GM21528 (cell line): Measurements from ENCODE around the gene AQP3.
"Not testable (repeated sequence)": the region's sequence is repeated elsewhere in the genome, so short reads cannot be mapped to it uniquely, and the experiment has no call there.

ENCODE experiments used
- ATAC-seq: cut with Tn5 transposase; IDR thresholded peaks from one replicate; pipeline ENCODE4 v1.9.1; 2021; ENCODE audit warnings: mild to moderate bottlenecking, moderate library complexity; ENCODE audit not compliant: unreplicated experiment, low FRiP score

AQP3 gene

DNA sequence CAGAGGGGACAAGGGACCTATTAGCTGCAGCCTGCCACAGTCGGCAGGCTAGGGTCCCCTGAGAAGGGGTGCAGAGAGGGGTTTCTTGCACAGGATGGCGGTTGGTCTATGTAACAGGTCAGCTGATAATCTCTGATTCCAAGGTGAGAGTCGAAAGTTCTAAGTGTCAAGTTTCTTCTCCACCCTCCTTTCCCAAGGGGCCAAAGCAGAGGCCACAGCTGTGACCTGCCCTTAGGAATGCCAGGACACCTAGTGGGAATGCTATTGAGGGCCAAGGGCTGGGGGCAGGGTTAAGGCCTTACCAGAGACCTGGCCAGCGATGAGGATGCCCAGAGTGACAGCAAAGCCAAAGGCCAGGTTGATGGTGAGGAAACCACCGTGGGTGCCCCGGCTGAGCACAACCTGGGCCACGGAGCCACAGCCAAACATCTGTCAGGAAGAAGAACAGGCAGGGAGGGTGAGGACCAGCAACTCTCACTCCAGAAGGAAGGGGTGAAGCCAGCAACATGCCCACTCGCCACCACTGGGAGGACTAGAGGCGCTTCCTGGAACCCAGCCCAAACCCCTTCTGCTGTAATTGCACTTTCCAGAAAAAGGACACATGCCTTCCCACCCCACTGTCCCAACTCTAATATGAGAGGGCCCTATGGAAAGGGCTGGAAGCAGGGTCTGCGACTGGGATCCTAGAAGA is 3.8 kb downstream of the AQP3 start:
- ATAC-seq = no peak

DNA sequence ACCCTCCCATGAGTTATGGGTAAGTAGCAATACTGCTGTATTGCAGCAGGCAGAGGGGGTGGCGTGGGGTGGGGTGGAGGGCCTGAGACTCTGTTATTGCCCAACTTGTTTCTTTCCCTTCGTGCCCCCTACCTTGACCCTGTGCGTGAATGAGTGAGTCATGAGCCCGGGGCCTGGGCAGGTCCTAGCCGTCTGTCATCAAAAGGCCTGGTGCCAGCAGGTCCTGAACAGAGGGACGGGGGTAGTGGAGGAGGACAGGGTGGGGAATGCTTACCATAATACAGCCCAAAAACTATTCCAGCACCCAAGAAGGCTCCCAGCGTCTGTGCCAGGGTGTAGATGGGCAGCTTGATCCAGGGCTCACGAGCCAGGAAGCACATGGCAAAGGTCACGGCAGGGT is 4.3 kb downstream of the AQP3 start:
- ATAC-seq = no peak

DNA sequence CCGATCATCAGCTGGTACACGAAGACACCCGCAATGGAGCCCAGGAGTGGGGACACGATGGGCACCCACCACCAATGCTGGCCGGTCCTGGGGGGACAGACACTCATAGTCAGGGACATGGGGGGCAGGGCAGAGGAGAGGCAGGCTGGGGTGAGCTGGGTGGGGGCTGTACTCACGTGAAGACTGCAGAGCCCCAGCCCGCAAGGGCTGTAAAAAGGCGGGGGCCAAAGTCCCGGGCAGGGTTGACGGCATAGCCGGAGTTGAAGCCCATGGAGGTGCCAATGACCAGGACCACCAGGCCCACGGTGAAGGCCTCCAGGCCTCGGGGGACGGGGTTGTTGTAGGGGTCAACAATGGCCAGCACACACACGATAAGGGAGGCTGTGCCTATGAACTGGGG is 5.3 kb downstream of the AQP3 start:
- no peak for ATAC-seq

DNA sequence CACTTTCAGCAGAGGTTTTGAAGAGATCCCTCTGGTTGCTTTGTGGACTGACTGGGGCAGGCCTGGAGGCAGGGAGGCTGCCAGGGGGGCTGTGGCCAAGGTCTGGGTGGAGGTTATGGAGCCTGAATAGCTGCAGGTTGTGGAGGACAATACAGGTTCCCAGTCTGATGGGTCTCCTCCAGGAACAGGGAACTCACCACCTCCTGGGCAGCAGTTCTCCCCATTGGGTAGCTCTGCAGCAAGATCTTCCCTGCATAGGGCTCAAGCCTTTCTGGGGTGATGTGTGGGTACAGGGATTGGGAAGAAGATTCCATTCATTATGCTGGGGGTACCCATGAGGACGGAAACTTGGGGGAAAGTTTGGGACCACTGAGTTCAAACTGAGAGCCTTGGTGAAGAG is 6.8 kb downstream of the AQP3 start:
- no peak for ATAC-seq

DNA sequence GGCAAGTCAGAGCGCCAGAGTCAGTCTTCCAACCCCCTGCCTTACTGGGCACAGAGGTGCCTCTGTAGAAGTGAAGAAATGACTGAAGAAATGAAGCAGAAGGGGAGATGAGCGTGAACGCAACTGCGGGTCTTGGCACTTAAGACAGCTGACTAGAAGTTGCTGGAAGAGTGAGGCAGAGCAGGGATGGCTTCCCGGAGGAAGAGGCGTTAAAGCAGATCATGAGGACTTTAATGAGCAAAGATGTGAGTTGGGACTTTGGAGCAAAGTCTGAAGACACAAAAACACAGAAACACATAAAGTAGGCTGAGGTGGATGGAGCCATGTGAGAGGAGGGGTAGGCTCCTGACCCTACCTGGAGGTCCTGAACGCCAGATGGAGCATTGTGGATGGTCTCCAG is 7.2 kb downstream of the AQP3 start:
- ATAC-seq = no peak

DNA sequence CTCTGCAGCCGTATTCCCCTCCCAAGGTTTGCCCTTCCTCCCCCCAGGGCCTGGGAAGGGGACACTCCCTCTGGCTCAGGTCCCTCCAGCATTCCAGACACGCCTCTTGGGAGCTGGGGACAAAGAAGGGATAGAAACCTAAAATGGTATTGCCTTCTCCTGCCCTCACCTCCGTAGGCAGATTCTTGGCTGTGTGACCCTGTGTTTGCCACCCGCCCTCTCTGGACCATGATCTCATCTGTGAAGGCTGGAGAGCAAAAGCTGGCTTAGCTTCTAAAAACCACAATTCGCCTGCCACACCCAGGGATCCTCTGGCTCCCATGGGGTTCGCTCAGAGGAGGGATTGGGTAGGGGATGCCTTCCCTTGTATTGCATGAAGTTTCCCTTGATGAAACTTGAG is 7.7 kb downstream of the AQP3 start:
- ATAC-seq = no peak

DNA sequence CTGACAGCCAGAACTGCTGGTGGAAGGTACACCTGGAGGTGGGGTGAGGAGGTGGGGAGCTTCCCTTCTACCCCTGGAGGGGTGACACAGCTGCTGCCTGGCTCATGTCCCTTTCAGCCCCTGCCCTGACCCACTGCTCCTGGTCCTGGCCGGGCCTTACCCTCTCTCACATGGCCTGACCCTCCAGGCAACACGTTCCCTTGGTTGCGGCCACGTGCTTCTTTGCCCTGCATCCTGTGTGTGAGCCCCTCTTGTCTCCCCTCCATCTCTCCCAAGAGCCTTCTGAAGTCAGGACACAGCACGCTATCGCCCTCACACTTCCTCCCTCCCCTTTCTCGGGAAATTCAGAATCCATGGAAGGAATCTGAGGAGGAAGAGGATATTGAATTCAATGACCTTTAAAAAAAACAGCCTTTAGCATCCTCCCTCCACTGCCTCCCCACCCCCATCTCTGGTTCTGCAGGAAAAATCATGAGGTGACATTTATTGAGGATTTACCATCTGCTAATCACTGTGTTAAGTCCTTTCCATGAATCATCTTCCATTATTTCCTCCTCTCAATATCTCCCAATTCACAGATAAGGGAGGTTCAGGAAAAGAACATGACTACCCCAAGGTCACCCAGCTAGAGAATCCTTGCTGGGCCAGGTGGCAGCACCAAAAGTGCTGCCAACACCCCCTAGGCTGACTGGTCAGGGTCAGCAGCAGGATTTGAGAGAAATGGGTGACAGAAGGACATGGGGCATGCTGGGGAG is 8.3 kb downstream of the AQP3 start:
- ATAC-seq = no peak

DNA sequence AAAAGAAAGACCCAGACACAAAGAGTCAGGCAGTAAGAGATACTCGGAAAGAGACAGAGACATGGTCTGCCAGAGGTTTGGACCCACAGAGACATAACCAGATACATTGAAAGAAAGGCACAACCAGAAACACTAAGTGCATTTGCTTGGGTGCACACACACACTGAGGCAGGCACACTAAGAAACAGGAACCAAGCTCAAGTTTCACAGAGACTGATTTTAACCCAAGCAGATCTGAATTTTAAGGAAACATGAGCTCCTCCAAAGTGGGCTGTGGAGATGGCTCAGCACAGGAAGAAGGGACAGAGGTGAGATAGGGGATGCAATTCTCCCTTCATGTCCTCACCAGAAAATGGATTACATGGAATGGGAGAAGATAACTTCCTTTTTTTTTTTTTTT is 9.5 kb downstream of the AQP3 start:
- ATAC-seq = no peak

DNA sequence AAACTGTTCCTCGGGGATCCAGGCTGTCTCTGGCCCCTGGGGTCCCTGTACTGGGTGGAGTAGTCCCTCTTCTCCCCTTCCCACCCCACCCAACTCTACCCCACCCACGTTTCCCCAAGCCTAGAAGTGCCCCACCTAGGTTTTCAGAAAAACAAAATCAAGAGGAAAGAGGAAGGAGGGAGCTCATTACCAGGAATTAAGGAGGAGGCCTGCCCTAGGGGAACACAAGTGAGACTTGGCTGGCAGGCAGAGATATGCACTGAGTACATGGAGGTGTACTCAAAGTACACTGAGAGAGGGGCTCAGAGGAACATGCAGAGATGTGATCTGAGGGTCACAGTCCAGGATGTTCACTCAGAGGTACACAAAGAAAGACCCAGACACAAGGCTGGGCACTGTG is 10.2 kb downstream of the AQP3 start:
- no peak for ATAC-seq

DNA sequence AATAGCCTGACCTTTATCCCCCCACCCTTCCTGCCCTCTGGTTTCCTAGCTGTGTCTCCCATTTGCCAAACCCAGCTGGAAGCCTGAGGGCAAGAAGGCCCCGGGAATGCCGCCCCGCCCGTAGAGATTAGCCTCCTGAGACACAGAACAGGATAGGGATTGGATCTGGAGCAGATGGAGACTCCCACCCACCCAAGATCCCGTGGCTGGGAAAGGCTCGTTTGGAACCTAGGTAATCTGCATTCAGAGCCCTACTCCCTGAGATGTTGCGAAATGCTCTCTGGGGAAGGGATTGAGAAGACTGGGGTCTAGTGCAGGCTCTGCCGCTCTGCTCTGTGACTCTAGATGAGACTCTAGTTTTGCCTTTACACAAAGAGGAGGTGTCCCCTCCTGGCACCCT is 10.9 kb downstream of the AQP3 start:
- ATAC-seq = no peak

DNA sequence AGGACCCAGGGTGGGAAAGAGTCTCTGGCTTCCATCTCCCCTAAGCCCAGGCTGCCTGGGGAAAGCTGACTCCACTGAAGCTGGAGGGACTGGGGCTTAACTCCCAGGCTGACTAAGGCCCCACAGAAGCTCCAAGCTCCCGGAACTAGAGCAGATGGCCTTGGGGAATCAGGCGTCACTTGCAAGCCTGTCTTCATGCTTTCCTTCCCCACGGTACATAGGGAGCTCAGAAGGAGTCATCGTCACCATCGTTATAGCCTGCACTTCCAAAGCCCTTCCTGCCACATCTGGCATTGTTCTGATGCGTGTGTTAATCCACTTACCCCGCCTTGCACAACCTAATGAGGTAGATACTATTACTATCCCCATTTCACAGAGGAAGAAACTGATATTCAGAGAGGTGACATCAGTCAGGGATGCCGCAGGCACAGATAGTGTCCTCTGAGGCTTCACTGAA is 11.5 kb downstream of the AQP3 start:
- ATAC-seq = no peak

DNA sequence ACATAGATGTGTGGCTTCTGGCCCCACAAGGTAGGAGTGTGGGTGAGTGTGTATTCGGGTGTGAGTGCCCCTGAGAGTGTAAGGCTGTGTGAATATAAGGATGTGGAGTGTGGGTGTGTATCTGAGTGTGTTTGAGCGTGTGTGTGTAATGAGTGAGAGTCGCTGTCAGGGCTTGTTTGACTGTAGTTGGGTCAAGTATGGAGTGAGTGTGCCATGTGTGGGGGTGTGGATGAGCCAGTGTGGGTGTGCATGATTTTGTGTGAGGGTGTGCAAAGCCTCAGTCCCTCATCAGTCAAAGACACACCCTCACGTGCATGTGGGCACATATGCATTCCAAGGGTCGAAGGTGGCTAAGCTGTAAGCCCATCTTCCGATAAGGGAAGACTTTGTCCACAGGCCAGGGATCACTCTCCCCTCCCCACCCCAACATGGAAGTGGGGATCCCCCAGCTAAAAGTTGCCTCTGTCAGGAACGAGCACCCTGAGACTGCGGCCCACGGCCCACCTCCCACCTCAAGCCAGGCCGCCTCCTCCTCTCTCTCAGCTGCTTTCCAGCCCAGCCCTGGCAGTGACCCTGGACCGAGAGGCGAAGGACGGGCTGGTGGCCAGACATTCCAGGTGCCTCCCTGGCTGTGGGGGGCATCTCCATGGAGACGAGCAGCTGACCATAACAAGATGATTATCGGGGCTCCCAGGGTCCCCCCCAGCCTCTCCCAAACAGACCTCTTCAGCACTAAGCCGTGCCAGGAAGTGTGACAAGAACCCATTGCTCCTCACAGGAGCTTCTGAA is 12.9 kb downstream of the AQP3 start:
- ATAC-seq = no peak

DNA sequence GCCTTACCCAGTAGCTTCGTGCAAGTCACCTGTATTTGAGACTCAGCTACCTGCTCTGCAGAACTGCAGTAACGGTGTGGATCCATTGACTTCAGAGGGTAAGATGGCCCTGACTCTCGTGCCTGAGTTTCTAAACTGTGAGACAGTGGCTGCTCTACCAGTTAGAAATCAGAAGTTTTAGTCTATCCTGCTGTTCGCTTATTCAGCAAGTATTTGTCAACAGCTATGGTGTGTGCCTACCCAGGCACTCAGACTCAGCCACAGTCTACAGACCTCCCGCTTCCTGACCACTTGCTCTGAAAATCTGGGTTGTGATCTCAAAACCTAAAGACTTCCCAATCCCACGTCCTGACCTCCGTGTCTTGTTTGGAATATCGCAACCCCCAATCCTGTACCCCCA is 13.5 kb downstream of the AQP3 start:
- no peak for ATAC-seq

DNA sequence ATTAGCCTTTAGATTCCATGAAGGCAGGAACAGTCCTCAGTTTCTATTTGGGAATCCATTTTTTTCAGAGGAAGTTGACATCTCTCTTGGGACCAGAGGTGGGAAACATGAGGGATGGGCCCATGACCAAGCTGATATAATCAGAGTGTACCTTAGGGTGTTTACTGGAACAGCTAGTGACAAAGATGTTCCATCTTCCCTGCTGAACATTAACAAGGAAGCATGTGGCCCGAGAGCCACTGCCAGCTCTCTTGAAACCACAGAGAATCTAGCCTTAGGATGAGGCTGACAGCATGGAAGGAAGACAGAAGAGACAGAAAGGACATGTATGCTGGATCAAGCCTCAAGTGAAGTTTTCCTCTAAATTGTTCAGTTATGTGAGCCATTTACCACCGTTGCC is 16.0 kb downstream of the AQP3 start:
- no peak for ATAC-seq

DNA sequence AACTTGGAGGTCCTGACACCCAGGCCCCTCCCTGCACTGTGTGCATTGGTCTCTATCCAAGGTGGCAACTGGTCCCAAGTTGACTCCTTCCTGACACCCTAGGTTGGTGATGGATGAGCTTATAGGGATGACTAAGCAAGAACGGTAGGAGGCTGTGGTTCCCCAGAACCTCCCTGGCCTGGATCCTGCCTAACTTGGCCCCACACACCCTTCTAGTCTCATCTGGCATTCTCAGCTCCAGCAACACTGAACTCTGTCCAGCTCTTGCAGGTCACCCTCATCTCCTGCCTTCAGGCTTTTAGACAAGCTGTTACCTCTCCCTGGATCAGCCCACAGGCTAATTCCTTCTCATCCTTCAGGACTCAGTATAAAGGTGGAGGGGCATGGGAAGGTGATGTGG is 16.5 kb downstream of the AQP3 start:
- no peak for ATAC-seq

DNA sequence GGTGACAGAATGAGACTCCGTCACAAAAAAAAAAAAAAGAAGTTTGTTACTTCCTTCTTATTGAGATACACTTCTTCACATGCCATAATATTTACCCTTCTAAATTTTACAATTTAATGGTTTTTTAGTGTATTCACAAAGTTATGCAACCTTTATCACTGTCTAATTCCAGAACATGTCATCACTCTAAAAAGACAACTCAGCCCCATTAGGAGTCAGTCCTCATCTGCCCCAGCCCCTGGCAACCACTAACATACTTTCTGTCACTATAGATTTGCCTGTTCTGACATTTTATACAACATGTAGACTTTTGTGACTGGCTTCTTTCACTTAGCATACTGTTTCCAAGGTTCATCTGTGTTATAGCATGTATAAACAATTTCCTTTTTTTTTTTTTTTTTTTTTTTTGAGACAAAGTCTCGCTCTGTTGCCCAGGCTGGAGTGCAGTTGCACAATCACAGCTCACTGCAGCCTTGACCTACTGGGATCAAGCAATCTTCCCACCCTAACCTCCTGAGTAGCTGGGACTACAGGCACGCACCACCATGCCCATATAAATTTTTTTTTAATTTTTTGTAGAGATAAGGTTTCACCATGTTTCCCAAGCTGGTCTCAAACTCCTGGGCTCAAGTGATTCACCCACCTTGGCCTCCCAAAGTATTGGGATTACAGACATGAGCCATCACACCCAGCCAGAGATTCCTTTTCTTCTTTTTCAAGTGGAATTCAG is 18.0 kb downstream of the AQP3 start:
- ATAC-seq = no peak

DNA sequence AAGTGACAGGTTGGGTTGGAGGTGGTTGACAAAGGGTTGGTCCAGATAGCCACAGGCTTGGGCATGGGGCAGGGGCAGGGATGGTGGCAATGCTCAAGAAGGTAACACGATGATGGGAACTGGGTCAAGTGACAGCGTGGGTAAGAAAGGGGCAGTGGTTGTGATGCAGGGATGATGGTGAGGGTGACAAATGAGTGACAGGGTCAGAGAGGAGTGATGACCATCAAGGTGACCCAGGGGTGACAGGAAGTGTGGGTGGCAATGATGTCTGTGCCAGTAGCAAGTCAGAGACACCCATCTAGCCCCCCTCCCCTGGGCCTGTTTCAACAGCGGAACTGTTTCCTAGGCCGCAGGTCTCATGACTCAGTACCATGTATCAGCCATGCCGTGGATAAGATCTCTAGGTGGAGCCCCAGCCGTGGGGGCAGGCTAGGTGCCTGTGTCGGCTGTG is 20.5 kb downstream of the AQP3 start:
- no peak for ATAC-seq

DNA sequence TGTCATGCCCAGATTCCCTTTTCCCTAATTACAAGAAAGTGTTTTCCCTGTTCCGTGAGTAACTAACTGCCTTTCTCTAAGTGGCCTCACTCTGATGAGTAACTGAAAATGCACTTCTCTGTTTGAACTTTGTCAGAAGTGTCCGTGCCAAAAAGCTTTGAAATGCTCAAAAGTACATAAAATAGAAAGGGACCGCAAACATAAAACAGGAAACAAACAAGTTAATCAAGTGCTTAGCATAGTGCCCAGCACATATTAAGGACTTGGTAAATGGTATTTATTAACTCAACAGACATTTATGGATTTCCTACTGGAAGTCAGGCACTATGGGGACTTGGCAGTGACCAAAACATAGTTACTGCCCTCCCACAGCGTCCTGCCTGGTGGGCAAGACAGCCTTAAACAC is 22.3 kb downstream of the AQP3 start:
- no peak for ATAC-seq

DNA sequence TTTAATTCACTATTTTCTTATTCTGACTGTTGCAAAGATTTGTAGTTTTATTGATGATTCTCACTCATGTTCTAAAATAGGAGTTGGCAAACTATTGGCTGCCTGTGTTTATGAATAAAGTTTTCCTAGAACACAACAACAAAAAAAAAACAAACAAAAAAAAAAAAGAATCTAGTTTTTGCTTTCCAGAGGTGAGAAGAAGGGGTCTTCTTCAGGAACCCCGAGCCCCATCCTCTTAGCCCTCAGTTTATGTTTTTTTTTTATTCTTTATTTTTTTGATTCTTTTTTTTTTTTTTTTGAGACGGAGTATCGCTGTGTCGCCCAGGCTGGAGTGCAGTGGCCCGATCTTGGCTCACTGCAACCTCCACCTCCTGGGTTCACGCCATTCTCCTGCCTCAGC is 22.9 kb downstream of the AQP3 start:
- ATAC-seq = not testable (repeated sequence)

DNA sequence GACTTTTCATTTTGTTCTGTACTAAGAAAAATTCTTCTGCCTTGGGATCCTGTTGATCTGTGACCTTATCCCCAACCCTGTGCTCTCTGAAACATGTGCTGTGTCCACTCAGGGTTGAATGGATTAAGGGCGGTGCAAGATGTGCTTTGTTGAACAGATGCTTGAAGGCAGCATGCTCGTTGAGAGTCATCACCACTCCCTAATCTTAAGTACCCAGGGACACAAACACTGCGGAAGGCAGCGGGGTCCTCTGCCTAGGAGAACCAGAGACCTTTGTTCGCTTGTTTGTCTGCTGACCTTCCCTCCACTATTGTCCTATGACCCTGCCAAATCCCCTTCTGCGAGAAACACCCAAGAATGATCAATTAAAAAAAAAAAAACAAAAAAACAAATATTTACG is 23.4 kb downstream of the AQP3 start:
- not testable (repeated sequence) for ATAC-seq
